Activated gamma-delta T cell treated with Interleukin-2 at 50 U/mL for 16 hours (primary cell): ENCODE measurements around the gene ITGB8.

Experiments
- DNase-seq: peaks from one replicate; pipeline ENCODE4 v3.0.0-alpha.2; 2020

ITGB8 gene

GRCh38 chr7:20346577-20346976, 15.9 kb downstream of the ITGB8 start:
- no peak for DNase-seq

GRCh38 chr7:20347680-20348079, 17.0 kb downstream of the ITGB8 start:
- no peak for DNase-seq

GRCh38 chr7:20348125-20348807, 17.6 kb downstream of the ITGB8 start:
- DNase-seq, result no peak

GRCh38 chr7:20350518-20350951, 19.8 kb downstream of the ITGB8 start:
- no peak for DNase-seq

GRCh38 chr7:20350996-20351692, 20.4 kb downstream of the ITGB8 start:
- DNase-seq, result no peak

GRCh38 chr7:20351901-20352300, 21.2 kb downstream of the ITGB8 start:
- DNase-seq, result no peak

- DNase-seq, result no peak
Observed at GRCh38 chr7:20352573-20353306, 22.0 kb downstream of the ITGB8 start.

- DNase-seq, result no peak
Observed at GRCh38 chr7:20354610-20355528, 24.2 kb downstream of the ITGB8 start.

- DNase-seq, result no peak
Observed at GRCh38 chr7:20358106-20358505, 27.4 kb downstream of the ITGB8 start.

- DNase-seq, result no peak
Observed at GRCh38 chr7:20358762-20359282, 28.1 kb downstream of the ITGB8 start.

GRCh38 chr7:20359341-20359963, 28.8 kb downstream of the ITGB8 start:
- no peak for DNase-seq

- no peak for DNase-seq
Observed at GRCh38 chr7:20362574-20363253, 32.0 kb downstream of the ITGB8 start.

- no peak for DNase-seq
Observed at GRCh38 chr7:20364571-20365196, 34.0 kb downstream of the ITGB8 start.

- DNase-seq, result no peak
Observed at GRCh38 chr7:20365486-20365885, 34.8 kb downstream of the ITGB8 start.

- DNase-seq, result no peak
Observed at GRCh38 chr7:20374399-20374798, 43.7 kb downstream of the ITGB8 start.

GRCh38 chr7:20376796-20377195, 46.1 kb downstream of the ITGB8 start:
- DNase-seq, result no peak

GRCh38 chr7:20381406-20382034, 50.8 kb downstream of the ITGB8 start:
- no peak for DNase-seq

GRCh38 chr7:20383351-20383750, 52.7 kb downstream of the ITGB8 start:
- DNase-seq, result no peak

- no peak for DNase-seq
Observed at GRCh38 chr7:20385126-20385525, 54.4 kb downstream of the ITGB8 start.

- DNase-seq, result no peak
Observed at GRCh38 chr7:20388084-20388483, 57.4 kb downstream of the ITGB8 start.
